ENCODE results near the gene NT5DC1.

DNA sequence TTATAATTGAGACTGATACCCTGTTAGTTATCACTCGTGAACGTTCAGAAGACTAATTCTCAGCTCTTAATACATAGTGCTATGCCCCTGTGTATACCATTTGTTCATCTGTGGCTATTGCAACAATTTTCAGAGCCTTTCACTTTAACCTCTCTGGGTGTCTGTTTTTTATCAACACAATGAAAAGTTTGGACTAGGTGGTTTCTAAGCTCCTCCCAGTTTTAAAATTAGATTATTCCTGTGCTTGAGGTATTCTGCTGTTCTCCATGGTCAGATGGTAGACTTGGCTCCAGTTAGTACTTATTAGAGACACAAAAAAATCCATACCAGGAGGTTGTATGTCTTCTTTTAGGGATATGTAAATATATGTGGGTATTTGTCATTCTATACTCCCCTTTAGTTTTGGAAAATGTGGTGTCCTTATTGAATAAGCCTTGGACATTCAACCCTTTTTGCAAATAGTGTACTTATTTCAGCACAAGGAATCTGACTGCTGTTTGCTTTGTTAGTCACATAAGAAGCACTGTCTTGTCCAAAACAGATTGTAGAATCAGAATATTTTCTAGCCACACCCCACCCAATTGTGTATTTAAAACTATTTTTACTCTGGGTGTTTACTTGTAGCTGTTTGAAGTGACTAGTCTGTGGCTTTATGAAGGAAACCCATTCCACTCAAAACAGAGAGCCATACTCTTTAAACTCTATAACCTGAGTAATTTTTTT, 27.3 kb downstream of the NT5DC1 start:
- TF ChIP-seq, protein P1, sequence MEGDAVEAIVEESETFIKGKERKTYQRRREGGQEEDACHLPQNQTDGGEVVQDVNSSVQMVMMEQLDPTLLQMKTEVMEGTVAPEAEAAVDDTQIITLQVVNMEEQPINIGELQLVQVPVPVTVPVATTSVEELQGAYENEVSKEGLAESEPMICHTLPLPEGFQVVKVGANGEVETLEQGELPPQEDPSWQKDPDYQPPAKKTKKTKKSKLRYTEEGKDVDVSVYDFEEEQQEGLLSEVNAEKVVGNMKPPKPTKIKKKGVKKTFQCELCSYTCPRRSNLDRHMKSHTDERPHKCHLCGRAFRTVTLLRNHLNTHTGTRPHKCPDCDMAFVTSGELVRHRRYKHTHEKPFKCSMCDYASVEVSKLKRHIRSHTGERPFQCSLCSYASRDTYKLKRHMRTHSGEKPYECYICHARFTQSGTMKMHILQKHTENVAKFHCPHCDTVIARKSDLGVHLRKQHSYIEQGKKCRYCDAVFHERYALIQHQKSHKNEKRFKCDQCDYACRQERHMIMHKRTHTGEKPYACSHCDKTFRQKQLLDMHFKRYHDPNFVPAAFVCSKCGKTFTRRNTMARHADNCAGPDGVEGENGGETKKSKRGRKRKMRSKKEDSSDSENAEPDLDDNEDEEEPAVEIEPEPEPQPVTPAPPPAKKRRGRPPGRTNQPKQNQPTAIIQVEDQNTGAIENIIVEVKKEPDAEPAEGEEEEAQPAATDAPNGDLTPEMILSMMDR (IDR thresholded peaks at IDR 0.05), result no peak
- TF ChIP-seq POLR2A (IDR thresholded peaks at IDR 0.05), result no peak
